A549 (cell line): ENCODE measurements around the gene CKAP5.

Experiments
- BCL3 ChIP-seq: fragments of >200 bp; sonication (Bioruptor Twin); formaldehyde crosslinking; IDR thresholded peaks from 3 replicates; pipeline ENCODE4 v1.6.1; 2016
- CTCF ChIP-seq: fragments of >200 bp; sonication (Bioruptor Twin); formaldehyde crosslinking; IDR thresholded peaks from 3 replicates; pipeline ENCODE4 v1.5.1; 2016
- EP300 ChIP-seq, 2 experiments: fragments of >200 bp; sonication (Bioruptor Twin); formaldehyde crosslinking; IDR thresholded peaks; 2 replicates in 1 of 2; 3 replicates in 1 of 2; pipeline ENCODE4 v1.6.1; 2016 to 2017
- HOXB5 ChIP-seq: fragments of 250-450 bp; sonication (Bioruptor Pico); IDR thresholded peaks from 2 replicates; pipeline ENCODE4 v1.5.0; 2020; ENCODE audit warnings: mild to moderate bottlenecking, moderate library complexity
- MYC ChIP-seq: IDR thresholded peaks from 2 replicates; pipeline ENCODE4 v1.6.1; 2012; ENCODE audit warnings: mild to moderate bottlenecking, inconsistent platforms, low read length, improper control_type of control experiment, borderline replicate concordance
- PHF8 ChIP-seq: fragments of 200-600 bp; sonication (generic); IDR thresholded peaks from 2 replicates; pipeline ENCODE4 v1.6.1; 2016; ENCODE audit warnings: low read depth, mild to moderate bottlenecking, antibody characterized with exemption, moderate library complexity, borderline replicate concordance
- POLR2A ChIP-seq: IDR thresholded peaks from 2 replicates; pipeline ENCODE4 v1.6.1; 2012; ENCODE audit warnings: mild to moderate bottlenecking, low read length
- RNF2 ChIP-seq: fragments of 200-600 bp; sonication (generic); IDR thresholded peaks from 2 replicates; pipeline ENCODE4 v1.6.1; 2016; ENCODE audit warnings: low read depth, mild to moderate bottlenecking, antibody characterized with exemption, moderate library complexity, borderline replicate concordance

- no peak for TF ChIP-seq CTCF
- TF ChIP-seq HOXB5 (CRISPR knock-in tag) = no peak
- TF ChIP-seq MYC = no peak
- no peak for TF ChIP-seq PHF8
- TF ChIP-seq RNF2 = no peak
- TF ChIP-seq BCL3 = no peak
- no peak for TF ChIP-seq EP300 (IDR thresholded peaks at IDR 0.05)
- no peak for TF ChIP-seq POLR2A
These were observed 149.9 kb downstream of the CKAP5 start for GRCh38 chr11:46696212-46696558.
